Forelimb muscle (tissue), 1 donor: Measurements from ENCODE around the gene KBTBD13. TPM values are rescaled to one million over a fixed set of nuclear protein-coding genes. Genes with fewer than 3 reads are reported as not detected.
"Not testable (repeated sequence)": the region's sequence is repeated elsewhere in the genome, so short reads cannot be mapped to it uniquely, and the experiment has no call there.

ENCODE experiments used
- DNase-seq: peaks from one replicate; pipeline ENCODE4 v3.0.0-alpha.2; 2013; ENCODE audit warnings: low read depth
- polyA plus RNA-seq: library from polyadenylated mRNA; unstranded; fragments of 120-200 nt; gene quantifications from one replicate; pipeline ENCODE4 v1.2.1, GENCODE V29; 2013; ENCODE audit not compliant: insufficient read length

The KBTBD13 gene
- polyA plus RNA-seq, 1 donor: 2.0 TPM

DNA sequence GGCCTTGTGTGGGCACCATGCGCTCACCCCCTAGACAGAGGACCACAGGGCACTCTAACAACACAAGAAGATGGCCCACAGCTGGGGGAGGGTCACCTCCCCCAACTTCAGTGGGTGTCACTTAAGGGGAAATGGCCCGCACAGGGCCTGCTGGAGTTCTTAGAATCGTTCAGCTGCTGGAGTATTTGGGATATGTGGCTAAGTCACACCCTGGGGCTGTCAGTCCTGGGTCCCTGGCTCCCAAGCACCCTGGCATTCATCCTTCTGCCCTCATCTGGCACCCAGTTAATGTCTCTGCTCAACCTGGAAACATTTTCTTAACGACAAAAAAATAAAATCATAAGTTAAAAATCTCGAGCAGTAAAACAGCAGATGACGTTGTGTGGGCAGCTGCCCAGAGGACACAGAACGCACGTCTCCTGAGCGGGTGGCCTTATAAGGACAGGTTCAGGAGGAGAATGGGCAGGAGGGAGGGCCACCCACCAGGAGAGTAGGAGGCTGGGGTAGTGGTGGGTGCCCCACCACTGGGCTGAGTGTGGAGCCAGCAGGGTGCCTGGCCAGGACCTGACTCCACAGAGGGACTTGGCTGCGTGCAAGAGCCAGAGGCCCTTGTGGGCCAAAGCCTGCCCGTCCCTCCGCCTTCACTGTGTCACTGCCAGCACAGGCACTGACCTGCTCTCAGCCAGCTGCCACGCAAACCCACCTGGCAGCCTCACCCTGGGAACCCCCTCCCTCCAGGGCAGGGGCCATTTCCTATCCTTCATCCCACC lies 11.5 kb downstream of the KBTBD13 start:
- no peak for DNase-seq

- DNase-seq: no peak
Observed at GRCh38 chr15:65088643-65089021, 12.1 kb downstream of the KBTBD13 start.

GRCh38 chr15:65089206-65089824 lies 12.8 kb downstream of the KBTBD13 start:
- DNase-seq: no peak

DNA sequence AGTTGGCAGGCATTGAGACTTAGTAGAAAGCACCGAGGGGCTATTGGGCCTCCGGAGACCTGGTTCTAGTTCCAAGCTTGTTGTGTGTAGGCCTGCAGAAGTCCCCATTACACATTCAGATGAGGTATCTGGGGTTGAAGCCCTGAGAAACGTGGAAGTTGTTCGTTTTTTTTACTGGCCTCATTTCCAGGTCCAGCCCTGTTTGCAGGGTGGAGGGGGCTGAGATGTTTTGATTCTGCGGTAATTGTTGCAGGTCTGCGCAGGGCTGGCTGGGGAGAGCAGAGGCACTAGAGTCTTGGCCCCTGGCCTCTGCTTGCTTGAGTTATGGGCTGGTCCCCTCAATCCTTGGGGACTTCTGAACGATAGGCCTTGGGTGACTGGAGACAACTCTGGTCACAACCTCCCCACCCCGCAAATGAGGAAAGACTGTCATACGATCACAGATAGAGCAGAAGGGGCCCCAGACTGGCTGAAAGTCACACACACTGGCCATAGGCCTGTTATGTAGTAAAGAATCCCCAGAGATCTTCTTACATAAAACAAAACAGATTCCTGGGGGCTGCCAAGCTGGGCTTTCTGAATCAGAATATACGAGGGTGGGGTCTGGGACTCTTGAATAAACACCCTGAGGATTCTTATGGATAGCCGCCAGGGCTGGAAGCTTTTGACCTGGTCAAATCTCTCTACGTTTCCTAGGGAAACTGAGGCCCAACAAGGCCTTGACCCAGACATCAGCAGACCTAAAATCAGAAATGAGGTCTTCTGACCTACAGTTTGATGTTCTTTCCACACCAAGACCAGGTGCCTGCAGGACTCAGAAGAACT lies 15.6 kb downstream of the KBTBD13 start:
- no peak for DNase-seq

- DNase-seq: no peak
Observed at GRCh38 chr15:65092911-65093792, 16.6 kb downstream of the KBTBD13 start.

- DNase-seq: not testable (repeated sequence)
Observed at GRCh38 chr15:65093793-65094170, 17.2 kb downstream of the KBTBD13 start.

DNA sequence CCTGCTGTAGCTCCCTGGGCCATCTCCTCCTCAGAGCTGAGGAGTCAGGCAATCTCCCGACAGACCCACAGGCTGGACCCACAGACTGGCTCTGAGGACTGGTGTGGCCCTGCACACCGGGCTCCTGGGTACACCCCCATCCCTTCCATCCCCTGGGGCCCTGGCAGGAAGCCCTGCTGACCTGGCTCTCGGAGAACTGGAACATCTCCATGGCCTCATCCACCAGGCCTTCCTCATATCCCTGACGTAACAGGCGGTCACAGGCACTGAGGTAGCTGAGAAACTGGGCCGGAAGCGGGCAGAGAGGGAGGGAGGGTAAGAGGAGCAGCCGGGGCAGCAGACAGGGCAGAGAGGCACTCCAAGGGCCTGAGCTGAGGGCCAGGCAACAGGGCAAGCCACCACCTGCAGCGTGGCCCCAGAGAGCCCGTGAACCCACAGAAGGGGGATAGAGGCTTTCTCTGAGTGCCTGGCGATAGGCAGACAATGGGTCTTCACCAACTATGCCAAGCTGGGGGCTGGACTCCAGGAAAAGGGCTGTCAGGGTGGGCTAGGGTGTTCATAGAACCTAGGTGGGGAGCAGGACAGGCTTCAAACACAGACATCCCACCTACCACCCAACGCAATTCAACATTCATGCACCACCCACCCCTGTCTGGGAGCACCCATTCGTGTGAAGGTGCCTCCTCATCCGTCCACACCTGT lies 17.9 kb downstream of the KBTBD13 start:
- DNase-seq: no peak

GRCh38 chr15:65095011-65095746 lies 18.6 kb downstream of the KBTBD13 start:
- DNase-seq: no peak

GRCh38 chr15:65095747-65096104 lies 19.2 kb downstream of the KBTBD13 start:
- no peak for DNase-seq

- DNase-seq: no peak
Observed at GRCh38 chr15:65096481-65097385, 20.2 kb downstream of the KBTBD13 start.

DNA sequence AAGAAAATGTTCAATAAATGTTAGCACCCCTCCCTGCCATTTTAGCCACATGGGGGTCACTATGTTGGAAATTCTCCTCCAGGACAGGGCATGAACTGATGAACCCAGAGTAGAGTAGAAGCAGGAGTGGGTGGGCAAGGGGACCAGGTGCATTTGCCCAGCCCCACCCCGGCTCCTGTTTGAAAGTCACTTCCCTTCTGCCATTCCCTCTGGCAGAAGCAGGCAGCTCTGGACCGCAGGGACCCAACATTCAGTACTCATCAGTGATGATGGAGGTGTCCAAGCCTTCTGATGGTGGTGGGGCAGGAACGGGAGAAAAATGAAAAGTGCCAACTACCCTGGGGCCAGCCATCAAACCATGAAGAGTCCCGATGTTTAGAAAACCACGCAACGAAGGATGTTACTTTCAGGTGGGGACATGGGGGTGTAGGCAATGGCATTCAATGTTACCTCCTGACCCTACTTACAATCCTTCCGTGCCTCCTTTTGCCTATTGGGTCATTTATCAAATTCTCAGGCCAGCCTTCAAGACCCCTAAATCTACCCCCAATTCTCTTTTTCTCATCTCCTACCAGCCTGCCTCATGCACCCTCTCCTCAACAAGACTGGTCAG lies 21.2 kb downstream of the KBTBD13 start:
- DNase-seq: no peak

DNA sequence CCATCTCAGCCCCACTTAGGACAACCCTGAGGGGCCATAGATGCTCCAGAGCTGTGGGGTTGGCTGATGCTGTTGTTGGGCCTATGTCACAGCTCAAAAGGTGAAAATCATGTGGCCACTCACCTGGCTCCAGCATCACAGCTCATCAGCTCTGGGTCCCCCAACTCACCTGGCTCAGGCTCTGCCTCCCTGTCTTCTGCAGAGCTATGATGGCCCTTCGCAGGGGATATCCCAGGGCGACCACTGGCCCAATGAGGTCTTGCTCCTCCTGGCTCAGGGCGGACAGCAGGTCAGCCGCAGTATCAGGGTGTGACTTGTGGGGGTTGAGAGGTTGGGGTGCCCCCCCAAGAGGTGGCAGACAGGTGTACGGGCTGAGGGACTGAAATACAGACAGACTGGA lies 22.8 kb downstream of the KBTBD13 start:
- no peak for DNase-seq

DNA sequence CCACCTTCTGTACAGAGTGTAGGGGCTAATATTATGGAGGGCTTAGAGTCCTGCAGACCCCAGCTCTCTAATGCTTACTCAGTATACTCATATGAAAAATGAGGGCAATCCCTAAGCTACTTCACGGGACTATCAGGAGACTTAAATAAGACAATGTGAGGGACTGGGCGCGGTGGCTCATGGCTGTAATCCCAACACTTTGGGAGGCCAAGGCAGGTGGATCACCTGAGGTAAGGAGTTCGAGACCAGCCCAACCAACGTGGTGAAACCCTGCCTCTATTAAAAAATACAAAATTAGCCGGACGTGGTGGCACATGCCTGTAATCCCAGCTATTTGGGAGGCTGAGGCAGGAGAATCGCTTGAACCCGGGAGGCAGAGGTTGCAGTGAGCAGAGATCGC lies 23.3 kb downstream of the KBTBD13 start:
- not testable (repeated sequence) for DNase-seq

- no peak for DNase-seq
Observed at GRCh38 chr15:65100442-65100841, 23.9 kb downstream of the KBTBD13 start.

DNA sequence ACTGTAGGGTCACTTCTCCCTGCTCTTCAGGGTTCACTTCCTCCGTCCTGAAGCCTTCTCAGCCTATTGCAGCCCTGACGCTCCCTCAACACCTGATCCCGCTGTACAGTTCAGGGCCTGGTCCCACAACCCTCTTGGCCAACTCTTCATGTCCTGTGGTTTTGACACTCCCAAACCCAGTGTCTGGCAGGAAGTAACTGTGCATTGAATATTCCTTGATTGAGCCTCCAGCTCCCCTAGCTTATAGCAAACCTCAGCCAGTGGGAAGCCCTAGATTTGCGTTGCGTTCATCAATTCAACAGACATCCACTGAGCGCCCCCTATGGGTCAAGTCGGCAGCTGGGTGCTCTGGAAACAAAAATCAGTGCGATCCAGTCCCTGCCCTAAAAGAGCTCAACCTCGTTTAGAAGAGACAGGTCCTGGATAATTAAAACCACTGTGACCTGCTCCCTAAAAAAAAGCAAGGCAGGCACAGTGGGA lies 24.9 kb downstream of the KBTBD13 start:
- DNase-seq: peak; percentile 39

- DNase-seq: no peak
Observed at GRCh38 chr15:65101891-65102708, 25.6 kb downstream of the KBTBD13 start.

DNA sequence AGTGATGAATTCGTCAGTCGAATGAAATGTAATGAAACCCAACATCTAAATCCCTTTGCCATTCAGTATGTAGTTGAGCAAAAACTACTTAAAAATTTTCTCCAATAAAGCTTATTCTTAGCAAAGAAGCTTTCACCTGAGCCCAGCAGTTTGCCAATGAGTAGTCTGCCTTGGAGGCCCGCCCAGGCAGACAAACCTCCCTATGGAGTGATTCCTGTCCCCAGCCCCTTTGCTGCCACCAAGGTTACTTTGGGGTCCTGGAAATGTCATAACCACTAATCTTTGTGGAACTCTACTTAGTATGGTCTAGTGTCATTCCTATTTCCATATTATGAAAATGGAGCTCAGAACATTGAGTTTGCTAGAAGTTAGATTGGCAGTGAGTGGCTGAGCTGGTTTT lies 26.4 kb downstream of the KBTBD13 start:
- DNase-seq: no peak

DNA sequence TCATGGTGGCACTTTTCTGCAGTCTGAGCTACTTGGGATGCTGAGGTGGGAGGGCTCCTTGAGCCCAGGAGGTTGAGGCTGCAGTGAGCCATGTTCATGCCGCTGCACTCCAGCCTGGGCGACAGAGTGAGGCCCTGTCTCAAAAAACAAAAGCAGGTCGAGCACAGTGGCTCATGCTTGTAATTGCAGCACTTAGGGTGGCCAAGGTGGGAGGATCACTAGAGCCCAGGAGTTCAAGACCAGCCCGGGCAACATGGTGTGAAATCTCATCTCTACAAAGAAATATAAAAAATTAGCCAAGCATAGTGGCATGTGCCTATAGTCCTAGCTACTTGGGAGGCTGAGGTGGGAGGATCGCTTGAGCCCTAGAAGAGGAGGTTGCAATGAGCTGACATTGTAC lies 28.5 kb downstream of the KBTBD13 start:
- DNase-seq: no peak
